B cell (primary cell): ENCODE measurements around the gene GRID2. TPM values are rescaled to one million over a fixed set of nuclear protein-coding genes. Genes with fewer than 3 reads are reported as not detected.

ENCODE experiments used
- ATAC-seq: fragments of 200-7000 bp; cut with Tn5 transposase; one replicate; pipeline ENCODE4 v1.10.0; 2021; ENCODE audit warnings: low read depth, mild to moderate bottlenecking, moderate number of reproducible peaks, moderate library complexity
- CTCF ChIA-PET: fragments of 350-600 bp; sonication (Branson Sonifier 250); formaldehyde crosslinking; loops from one replicate; lab custom pipeline; 2021; ENCODE audit warnings: antibody characterized with exemption, inconsistent platforms; lab: Charles Lee
- POLR2A ChIA-PET: fragments of 350-600 bp; sonication (Branson Sonifier 250); formaldehyde crosslinking; loops from one replicate; lab custom pipeline; 2021; ENCODE audit warnings: antibody characterized with exemption; lab: Charles Lee
- DNase-seq: peaks from one replicate; pipeline ENCODE4 v3.0.0; 2013
- H2AFZ ChIP-seq: 2 replicates; pipeline ENCODE4 v1.6.1; 2012; ENCODE audit warnings: mild to moderate bottlenecking, low read depth, low read length; ENCODE audit not compliant: insufficient read depth, poor library complexity, severe bottlenecking
- H3K27ac ChIP-seq, 2 donors: 1 replicate in 1 of 2; 2 replicates in 1 of 2; pipeline ENCODE4 v1.5.1; 2012 to 2013; ENCODE audit warnings: low read length in 2 of 2, mild to moderate bottlenecking in 2 of 2, moderate library complexity in 1 of 2
- H3K27me3 ChIP-seq, 4 experiments: fragments of 200-600 bp in 1 of 4; sonication (generic) in 1 of 4; replicated peaks in 1 of 4; 1 replicate in 2 of 4; 2 replicates in 2 of 4; pipeline versions ENCODE4 v1.6.1 to v1.7.0; 2013 to 2016; ENCODE audit warnings: low read length in 3 of 4, mild to moderate bottlenecking in 2 of 4, mixed read lengths in 1 of 4, moderate library complexity in 1 of 4; ENCODE audit not compliant: insufficient read depth in 4 of 4, control insufficient read depth in 3 of 4; ENCODE audit errors: control extremely low read depth in 1 of 4
- H3K36me3 ChIP-seq, 2 experiments: replicated peaks in 1 of 2; 1 replicate in 1 of 2; 2 replicates in 1 of 2; pipeline versions ENCODE4 v1.6.1 to v1.7.1; 2013; ENCODE audit warnings: low read length in 1 of 2; ENCODE audit not compliant: insufficient read depth in 2 of 2, control insufficient read depth in 1 of 2; ENCODE audit errors: control extremely low read depth in 1 of 2, extremely low read depth in 1 of 2
- H3K4me1 ChIP-seq, 2 donors: fragments of 200-600 bp in 1 of 2; sonication (generic) in 1 of 2; 1 replicate in 1 of 2; 2 replicates in 1 of 2; pipeline versions ENCODE4 v1.5.1 to v1.6.1; 2013 to 2017; ENCODE audit warnings: low read length in 2 of 2; ENCODE audit not compliant: control insufficient read depth in 2 of 2, insufficient read depth in 2 of 2
- H3K4me2 ChIP-seq: replicated peaks from 2 replicates; pipeline ENCODE3; 2012; ENCODE audit warnings: mild to moderate bottlenecking, low read depth, low read length; ENCODE audit not compliant: poor library complexity, severe bottlenecking
- H3K4me3 ChIP-seq, 5 experiments: fragments of 200-600 bp in 1 of 5; sonication (generic) in 1 of 5; 1 replicate in 3 of 5; 2 replicates in 2 of 5; pipeline versions ENCODE4 v1.5.1 to v1.7.0; 2011 to 2016; ENCODE audit warnings: low read length in 4 of 5, mild to moderate bottlenecking in 4 of 5, low read depth in 2 of 5, control low read depth in 1 of 5, moderate library complexity in 1 of 5; ENCODE audit not compliant: insufficient read depth in 1 of 5; ENCODE audit errors: control extremely low read depth in 1 of 5, extremely low read depth in 1 of 5
- H3K79me2 ChIP-seq: fragments of 200-600 bp; sonication (generic); one replicate; pipeline ENCODE4 v1.6.0; 2016; ENCODE audit warnings: low read length; ENCODE audit not compliant: control insufficient read depth, insufficient read depth
- H3K9ac ChIP-seq: fragments of 200-600 bp; sonication (generic); 2 replicates; pipeline ENCODE4 v1.6.1; 2017; ENCODE audit warnings: mild to moderate bottlenecking, low read length, moderate library complexity
- H3K9me3 ChIP-seq, 3 donors: one replicate each; pipeline versions ENCODE4 v1.6.1 to v1.7.1; 2013; ENCODE audit warnings: low read length in 2 of 3; ENCODE audit not compliant: control insufficient read depth in 2 of 3, insufficient read depth in 1 of 3; ENCODE audit errors: control extremely low read depth in 1 of 3
- H4K20me1 ChIP-seq: 2 replicates; pipeline ENCODE4 v1.6.0; 2012; ENCODE audit warnings: mild to moderate bottlenecking, low read length; ENCODE audit not compliant: insufficient read depth, control insufficient read depth, poor library complexity, severe bottlenecking
- H3K27ac Mint-ChIP-seq: one replicate; pipeline ENCODE4 v1.8.0; 2021; ENCODE audit warnings: mixed read lengths
- H3K27me3 Mint-ChIP-seq: one replicate; pipeline ENCODE4 v1.8.0; 2021; ENCODE audit warnings: mixed read lengths
- H3K4me1 Mint-ChIP-seq: one replicate; pipeline ENCODE4 v1.8.0; 2021; ENCODE audit warnings: mixed read lengths
- H3K4me3 Mint-ChIP-seq: one replicate; pipeline ENCODE4 v1.8.0; 2021; ENCODE audit warnings: mixed read lengths
- H3K9me3 Mint-ChIP-seq: one replicate; pipeline ENCODE4 v1.8.0; 2022; ENCODE audit warnings: mixed read lengths; ENCODE audit not compliant: insufficient read depth
- EZH2 ChIP-seq: IDR thresholded peaks from 2 replicates; pipeline ENCODE4 v1.6.1; 2012; ENCODE audit warnings: borderline replicate concordance, low read depth, mild to moderate bottlenecking, moderate library complexity, low read length; ENCODE audit not compliant: insufficient read depth, poor library complexity, severe bottlenecking
- WGBS: methylation state at CpG from one replicate; pipeline ENCODE4 v1.1.5; 2013; ENCODE audit warnings: missing lambda C conversion rate; ENCODE audit not compliant: insufficient coverage; 5-methylcytosine and 5-hydroxymethylcytosine counted together
- intact Hi-C: fragments of 100-400 bp; cut with micrococcal nuclease; formaldehyde crosslinking; loops from one replicate; pipeline ENCODE4 v1.10.0; 2022
- polyA plus RNA-seq: library from polyadenylated mRNA; depleted of rRNA; stranded (reverse); fragments of >200 nt; gene quantifications from 2 replicates; pipeline ENCODE4 v1.2.3, GENCODE V29; 2012
- total RNA-seq, 2 donors: library from RNA; stranded (reverse); fragments of 120-200 nt in 1 of 2; gene quantifications; 1 replicate in 1 of 2; 2 replicates in 1 of 2; pipeline versions ENCODE4 v1.2.3 to v1.2.4, GENCODE V29; 2013 to 2022
- TF ChIP-seq, protein P1 (sequence below): fragments of 200-600 bp; IDR thresholded peaks from one replicate; pipeline ENCODE4 v1.8.0; 2022; ENCODE audit warnings: antibody characterized with exemption, mild to moderate bottlenecking

The GRID2 gene
- total and polyA plus RNA-seq, 2 donors (not counting 1 experiment from before 2014, with no cell fraction given): not detected

DNA sequence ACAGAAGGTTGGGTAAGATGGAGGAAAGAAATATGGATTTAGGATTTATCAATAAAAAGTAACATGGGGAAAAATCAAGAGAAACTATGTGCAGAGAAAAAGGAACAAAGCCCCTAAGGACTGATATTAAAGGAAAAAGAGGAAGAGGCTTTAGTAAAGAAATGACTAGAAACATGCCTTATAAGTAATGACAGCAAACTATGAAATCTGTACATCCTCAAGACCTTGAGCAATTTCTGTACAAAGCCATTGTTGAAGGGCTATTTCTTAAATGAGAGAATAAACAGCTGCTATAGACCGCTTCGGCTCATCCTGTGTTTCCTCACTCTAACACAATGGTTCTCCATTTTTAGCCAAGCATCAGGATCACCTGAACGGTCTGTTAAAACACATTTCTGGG, 1344.5 kb downstream of the GRID2 start:
- H3K9me3 ChIP-seq: no peaks in the 10 kb centered on the region
- TF ChIP-seq, protein P1, sequence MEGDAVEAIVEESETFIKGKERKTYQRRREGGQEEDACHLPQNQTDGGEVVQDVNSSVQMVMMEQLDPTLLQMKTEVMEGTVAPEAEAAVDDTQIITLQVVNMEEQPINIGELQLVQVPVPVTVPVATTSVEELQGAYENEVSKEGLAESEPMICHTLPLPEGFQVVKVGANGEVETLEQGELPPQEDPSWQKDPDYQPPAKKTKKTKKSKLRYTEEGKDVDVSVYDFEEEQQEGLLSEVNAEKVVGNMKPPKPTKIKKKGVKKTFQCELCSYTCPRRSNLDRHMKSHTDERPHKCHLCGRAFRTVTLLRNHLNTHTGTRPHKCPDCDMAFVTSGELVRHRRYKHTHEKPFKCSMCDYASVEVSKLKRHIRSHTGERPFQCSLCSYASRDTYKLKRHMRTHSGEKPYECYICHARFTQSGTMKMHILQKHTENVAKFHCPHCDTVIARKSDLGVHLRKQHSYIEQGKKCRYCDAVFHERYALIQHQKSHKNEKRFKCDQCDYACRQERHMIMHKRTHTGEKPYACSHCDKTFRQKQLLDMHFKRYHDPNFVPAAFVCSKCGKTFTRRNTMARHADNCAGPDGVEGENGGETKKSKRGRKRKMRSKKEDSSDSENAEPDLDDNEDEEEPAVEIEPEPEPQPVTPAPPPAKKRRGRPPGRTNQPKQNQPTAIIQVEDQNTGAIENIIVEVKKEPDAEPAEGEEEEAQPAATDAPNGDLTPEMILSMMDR: no peak
- no peak for TF ChIP-seq EZH2
- no peak overlapping the region for H3K4me3 ChIP-seq
- H3K4me1 ChIP-seq: no peaks in the 10 kb centered on the region
- no peaks in the 10 kb centered on the region for H3K79me2 ChIP-seq
- ChIA-PET POLR2A (no interaction called here), CTCF (no interaction called here)
- Mint-ChIP-seq H3K4me1 (no peaks in the 10 kb centered on the region), H3K27me3 (no peaks in the 10 kb centered on the region), H3K4me3 (no peak overlapping the region), H3K27ac (no peak overlapping the region), H3K9me3 (no peaks in the 10 kb centered on the region)
- no peak overlapping the region for H3K9ac ChIP-seq
- no peaks in the 10 kb centered on the region for H3K27me3 ChIP-seq
- H3K4me2 ChIP-seq: no peak overlapping the region
- H4K20me1 ChIP-seq: no peaks in the 10 kb centered on the region
- H2AFZ ChIP-seq: no peak overlapping the region
- no peak for DNase-seq
- WGBS: 75% methylated on average over 3 of the region's 3 CpGs
- H3K36me3 ChIP-seq: no peaks in the 10 kb centered on the region
- no peak overlapping the region for H3K27ac ChIP-seq
- intact Hi-C loops: no loop called here
- no peak for ATAC-seq

- no peak overlapping the region for H3K4me2 ChIP-seq
- Mint-ChIP-seq H3K4me3 (no peak overlapping the region), H3K9me3 (no peaks in the 10 kb centered on the region), H3K27ac (no peak overlapping the region), H3K4me1 (no peaks in the 10 kb centered on the region), H3K27me3 (no peaks in the 10 kb centered on the region)
- DNase-seq (no peak), ATAC-seq (no peak)
- H3K4me1 ChIP-seq: no peaks in the 10 kb centered on the region
- no peaks in the 10 kb centered on the region for H3K36me3 ChIP-seq
- H3K79me2 ChIP-seq: no peaks in the 10 kb centered on the region
- no peak for TF ChIP-seq EZH2
- TF ChIP-seq, protein P1: no peak
- ChIA-PET POLR2A (no interaction called here), CTCF (no interaction called here)
- H4K20me1 ChIP-seq: no peaks in the 10 kb centered on the region
- no peak overlapping the region for H3K27ac ChIP-seq
- no peaks in the 10 kb centered on the region for H3K27me3 ChIP-seq
- no peak overlapping the region for H3K4me3 ChIP-seq
- no peak overlapping the region for H3K9ac ChIP-seq
- intact Hi-C loops: no loop called here
- H3K9me3 ChIP-seq: no peaks in the 10 kb centered on the region
- no peak overlapping the region for H2AFZ ChIP-seq
These were observed 1346.1 kb downstream of the GRID2 start for GRCh38 chr4:93649828-93650227.
